ENCODE measurements around the gene USH2A. TPM values are rescaled to one million over a fixed set of nuclear protein-coding genes. Genes with fewer than 3 reads are reported as not detected.

The USH2A gene
- total RNA-seq, 2 donors from 2014 or later = 0.62 to 3.1 TPM

GRCh38 chr1:216057947-216058346 lies 365.3 kb downstream of the USH2A start:
- no peaks in the 10 kb centered on the region for H3K36me3 Mint-ChIP-seq (ENCODE audit: low read depth)
- no peak overlapping the region for H3K27ac ChIP-seq (ENCODE audit: low read depth, low read length)
- H3K4me3 ChIP-seq (ENCODE audit: low read length) = no peak overlapping the region
- WGBS, 2 experiments (ENCODE audit: insufficient coverage in 1 of 2, insufficient read length in 1 of 2) = 92 to 94% methylated on average over 3 to 4 of the region's 4 CpGs
- peaks cover 16% of the 10 kb centered on the region for H3K4me1 Mint-ChIP-seq
- DNase-seq = no peak
- no peaks in the 10 kb centered on the region for H3K27me3 ChIP-seq (ENCODE audit: control insufficient read depth, insufficient read depth, low read length, poor library complexity, severe bottlenecking)
- H3K4me3 Mint-ChIP-seq = no peak overlapping the region
- no peak overlapping the region for H3K27ac Mint-ChIP-seq
- no peaks in the 10 kb centered on the region for H3K9me3 ChIP-seq (ENCODE audit: control insufficient read depth, low read length)
- H3K9ac ChIP-seq (ENCODE audit: extremely low read depth, low read length, poor library complexity, severe bottlenecking) = no peak overlapping the region
- TF ChIP-seq CTCF (conservative IDR thresholded peaks at IDR 0.05) = no peak
- H3K9me3 Mint-ChIP-seq = no peaks in the 10 kb centered on the region
- H3K4me1 ChIP-seq (ENCODE audit: control insufficient read depth, insufficient read depth, low read length) = peaks cover 4% of the 10 kb centered on the region
- H3K27me3 Mint-ChIP-seq (ENCODE audit: insufficient read depth) = no peaks in the 10 kb centered on the region
- H3K36me3 ChIP-seq (ENCODE audit: control insufficient read depth, insufficient read depth, low read length) = no peaks in the 10 kb centered on the region

GRCh38 chr1:216057063-216057462 lies 366.2 kb downstream of the USH2A start:
- Histone ChIP-seq H3K4me1 (ENCODE audit: control insufficient read depth, insufficient read depth, low read length) (peaks cover 4% of the 10 kb centered on the region), H3K4me3 (ENCODE audit: low read length) (no peak overlapping the region), H3K27me3 (ENCODE audit: control insufficient read depth, insufficient read depth, low read length, poor library complexity, severe bottlenecking) (no peaks in the 10 kb centered on the region), H3K9ac (ENCODE audit: extremely low read depth, low read length, poor library complexity, severe bottlenecking) (no peak overlapping the region), H3K9me3 (ENCODE audit: control insufficient read depth, low read length) (no peaks in the 10 kb centered on the region), H3K27ac (ENCODE audit: low read depth, low read length) (no peak overlapping the region), H3K36me3 (ENCODE audit: control insufficient read depth, insufficient read depth, low read length) (no peaks in the 10 kb centered on the region)
- Mint-ChIP-seq H3K4me3 (no peak overlapping the region), H3K36me3 (ENCODE audit: low read depth) (no peaks in the 10 kb centered on the region), H3K27me3 (ENCODE audit: insufficient read depth) (no peaks in the 10 kb centered on the region), H3K27ac (no peak overlapping the region), H3K9me3 (no peaks in the 10 kb centered on the region), H3K4me1 (peaks cover 16% of the 10 kb centered on the region)
- WGBS, 2 experiments (ENCODE audit: insufficient coverage in 1 of 2, insufficient read length in 1 of 2) = 73% methylated on average over 1 of the region's 1 CpG; no CpG with 5 or more reads in 1 of the 2 experiments
- DNase-seq = no peak
- no peak for TF ChIP-seq CTCF (conservative IDR thresholded peaks at IDR 0.05)

- Mint-ChIP-seq H3K9me3 (no peaks in the 10 kb centered on the region), H3K27ac (no peak overlapping the region), H3K4me3 (no peak overlapping the region), H3K36me3 (ENCODE audit: low read depth) (no peaks in the 10 kb centered on the region), H3K27me3 (ENCODE audit: insufficient read depth) (no peaks in the 10 kb centered on the region), H3K4me1 (peaks cover 20% of the 10 kb centered on the region)
- Histone ChIP-seq H3K4me3 (ENCODE audit: low read length) (no peak overlapping the region), H3K27ac (ENCODE audit: low read depth, low read length) (no peak overlapping the region), H3K4me1 (ENCODE audit: control insufficient read depth, insufficient read depth, low read length) (peaks cover 4% of the 10 kb centered on the region), H3K9me3 (ENCODE audit: control insufficient read depth, low read length) (peaks cover 3% of the 10 kb centered on the region), H3K9ac (ENCODE audit: extremely low read depth, low read length, poor library complexity, severe bottlenecking) (no peak overlapping the region), H3K36me3 (ENCODE audit: control insufficient read depth, insufficient read depth, low read length) (no peaks in the 10 kb centered on the region), H3K27me3 (ENCODE audit: control insufficient read depth, insufficient read depth, low read length, poor library complexity, severe bottlenecking) (no peaks in the 10 kb centered on the region)
- no peak for TF ChIP-seq CTCF (conservative IDR thresholded peaks at IDR 0.05)
- DNase-seq = no peak
- WGBS, 2 experiments (ENCODE audit: insufficient coverage in 1 of 2, insufficient read length in 1 of 2) = 88 to 92% methylated on average over 1 of the region's 1 CpG
These were observed 368.2 kb downstream of the USH2A start for GRCh38 chr1:216055004-216055403.

Measured in endodermal cell (in vitro differentiated cells).